DND-41 (cell line): Measurements from ENCODE around the gene PRKCE.

Source experiments
- ATAC-seq: fragments of 200-7000 bp; cut with Tn5 transposase; 3 replicates; pipeline ENCODE4 v1.9.1; 2021; ENCODE audit warnings: low read depth; ENCODE audit not compliant: insufficient read depth
- DNase-seq: peaks from one replicate; pipeline ENCODE4 v3.0.0-alpha.2; 2020
- H2AFZ ChIP-seq: 2 replicates; pipeline ENCODE4 v1.6.0; 2012; ENCODE audit warnings: low read depth, low read length
- H3K27ac ChIP-seq: 2 replicates; pipeline ENCODE4 v1.5.1; 2012; ENCODE audit warnings: low read length, inconsistent platforms
- H3K27me3 ChIP-seq: fragments of 200-600 bp; sonication (generic); 2 replicates; pipeline ENCODE4 v1.6.0; 2012; ENCODE audit warnings: low read length, mild to moderate bottlenecking, inconsistent platforms; ENCODE audit not compliant: insufficient read depth, poor library complexity
- H3K36me3 ChIP-seq: 2 replicates; pipeline ENCODE4 v1.5.1; 2012; ENCODE audit warnings: low read length, inconsistent platforms; ENCODE audit not compliant: insufficient read depth
- H3K4me1 ChIP-seq: 2 replicates; pipeline ENCODE4 v1.5.1; 2012; ENCODE audit warnings: mild to moderate bottlenecking, low read length; ENCODE audit not compliant: insufficient read depth
- H3K4me2 ChIP-seq: 2 replicates; pipeline ENCODE4 v1.6.0; 2012; ENCODE audit warnings: mild to moderate bottlenecking, moderate library complexity, low read length, inconsistent platforms; ENCODE audit not compliant: insufficient read depth
- H3K4me3 ChIP-seq, 2 experiments: fragments of 200-600 bp in 1 of 2; shearing (Covaris generic) in 1 of 2; 2 replicates each; pipeline ENCODE4 v1.5.1; 2012 to 2016; ENCODE audit warnings: inconsistent platforms in 2 of 2, low read length in 2 of 2, mild to moderate bottlenecking in 2 of 2, low read depth in 1 of 2, moderate library complexity in 1 of 2
- H3K79me2 ChIP-seq: 2 replicates; pipeline ENCODE4 v1.6.0; 2012; ENCODE audit warnings: low read length, inconsistent platforms; ENCODE audit not compliant: insufficient read depth
- H3K9ac ChIP-seq: 2 replicates; pipeline ENCODE4 v1.6.0; 2012; ENCODE audit warnings: low read depth, mild to moderate bottlenecking, inconsistent platforms, low read length, moderate library complexity
- H3K9me3 ChIP-seq: 2 replicates; pipeline ENCODE4 v1.5.1; 2012; ENCODE audit warnings: low read length, moderate library complexity, mild to moderate bottlenecking, inconsistent platforms; ENCODE audit not compliant: insufficient read depth, severe bottlenecking
- H4K20me1 ChIP-seq: 2 replicates; pipeline ENCODE4 v1.6.0; 2012; ENCODE audit warnings: low read length; ENCODE audit not compliant: insufficient read depth
- CTCF ChIP-seq: IDR thresholded peaks from 2 replicates; pipeline ENCODE4 v1.5.1; 2012; ENCODE audit warnings: borderline replicate concordance, low read length, moderate library complexity, mild to moderate bottlenecking; ENCODE audit not compliant: poor library complexity, severe bottlenecking; ENCODE audit errors: extremely low read depth
- EZH2 ChIP-seq: IDR thresholded peaks from 3 replicates; pipeline ENCODE4 v1.6.1; 2012; ENCODE audit warnings: borderline replicate concordance, low read depth, mild to moderate bottlenecking, moderate library complexity, low read length, inconsistent platforms; ENCODE audit not compliant: severe bottlenecking

PRKCE gene

GRCh38 chr2:45836740-45837139 lies 185.3 kb downstream of the PRKCE start:
- Histone ChIP-seq H3K27ac (no peak overlapping the region), H3K9me3 (no peaks in the 10 kb centered on the region), H3K36me3 (no peaks in the 10 kb centered on the region), H4K20me1 (no peaks in the 10 kb centered on the region), H3K4me3 (no peak overlapping the region), H3K4me2 (no peak overlapping the region), H3K4me1 (peaks cover 25% of the 10 kb centered on the region), H2AFZ (no peak overlapping the region), H3K9ac (no peak overlapping the region), H3K27me3 (no peaks in the 10 kb centered on the region), H3K79me2 (peaks cover 6% of the 10 kb centered on the region; the same call in 1 of the 2 replicates)
- TF ChIP-seq EZH2 (no peak), CTCF (no peak)
- no peak for DNase-seq
- no peak for ATAC-seq

- Histone ChIP-seq H3K4me2 (no peak overlapping the region), H3K27ac (peak overlapping the region; percentile 23; the same call in 1 of the 2 replicates)
These were observed 186.4 kb downstream of the PRKCE start for GRCh38 chr2:45837812-45838341.

DNA sequence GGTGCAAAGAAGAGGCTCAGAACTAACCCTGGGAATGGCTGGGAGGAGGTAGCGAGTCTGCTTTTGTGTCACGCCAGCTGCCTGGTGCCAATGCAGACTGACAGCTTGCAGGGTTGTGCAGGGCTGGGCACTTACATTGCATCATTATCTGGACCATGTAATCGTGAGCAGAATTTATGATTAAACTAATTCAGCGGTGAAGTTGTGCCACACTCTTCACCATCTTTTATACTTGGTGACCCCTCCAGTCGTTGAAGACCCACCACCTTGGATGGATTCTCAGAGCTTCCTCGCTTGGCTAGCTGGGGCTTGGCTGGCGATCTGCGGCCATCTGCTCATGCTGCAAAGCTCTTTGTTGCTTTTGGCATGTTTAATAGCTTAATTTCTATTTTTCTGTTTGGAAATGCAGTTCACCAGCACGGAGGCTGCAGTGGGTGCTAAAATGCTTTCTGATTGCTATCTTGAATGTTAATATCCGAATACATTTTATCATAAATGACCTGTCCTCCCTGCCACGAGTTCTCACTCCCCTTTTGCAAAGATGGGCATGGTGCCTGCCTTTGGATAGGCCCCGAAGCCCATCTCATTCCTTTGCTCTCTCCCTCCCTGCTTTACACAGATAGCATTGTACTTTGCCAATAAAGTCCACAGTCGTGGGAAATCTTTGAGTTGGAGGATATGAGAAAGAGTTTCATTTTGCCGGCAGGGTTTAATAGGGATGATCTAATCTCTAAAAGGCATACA lies 188.2 kb downstream of the PRKCE start:
- ATAC-seq: no peak
- no peaks in the 10 kb centered on the region for H3K9me3 ChIP-seq
- TF ChIP-seq CTCF: no peak
- TF ChIP-seq EZH2: no peak
- DNase-seq: no peak
- H3K4me1 ChIP-seq: peaks cover 54% of the 10 kb centered on the region
- no peak overlapping the region for H2AFZ ChIP-seq
- H3K79me2 ChIP-seq: peaks cover 3% of the 10 kb centered on the region; the same call in 1 of the 2 replicates
- H3K4me2 ChIP-seq: no peak overlapping the region
- H3K27ac ChIP-seq: 0 out of 2 replicates have a peak overlapping the region, but pooled peaks have one; percentile 30
- no peaks in the 10 kb centered on the region for H3K36me3 ChIP-seq
- no peak overlapping the region for H3K9ac ChIP-seq
- no peaks in the 10 kb centered on the region for H3K27me3 ChIP-seq
- H4K20me1 ChIP-seq: no peaks in the 10 kb centered on the region
- no peak overlapping the region for H3K4me3 ChIP-seq

More at GRCh38 chr2:45837812-45838341, 186.4 kb downstream of the PRKCE start:
- Histone ChIP-seq H3K4me3 (no peak overlapping the region), H3K79me2 (peaks cover 6% of the 10 kb centered on the region; the same call in 1 of the 2 replicates), H3K9me3 (no peaks in the 10 kb centered on the region), H3K27me3 (no peaks in the 10 kb centered on the region), H3K36me3 (no peaks in the 10 kb centered on the region), H3K4me1 (peaks cover 36% of the 10 kb centered on the region), H4K20me1 (no peaks in the 10 kb centered on the region), H2AFZ (no peak overlapping the region), H3K9ac (no peak overlapping the region)
- ATAC-seq: no peak
- TF ChIP-seq CTCF: no peak
- no peak for TF ChIP-seq EZH2
- DNase-seq: no peak
